IPS DF 4.7 (cell line): ENCODE measurements around the gene VGLL4.

Experiments used
- DNase-seq: peaks from one replicate; pipeline ENCODE4 v3.0.0-alpha.2; 2013; ENCODE audit warnings: low spot score; ENCODE audit errors: extremely low read depth

The VGLL4 gene

DNA sequence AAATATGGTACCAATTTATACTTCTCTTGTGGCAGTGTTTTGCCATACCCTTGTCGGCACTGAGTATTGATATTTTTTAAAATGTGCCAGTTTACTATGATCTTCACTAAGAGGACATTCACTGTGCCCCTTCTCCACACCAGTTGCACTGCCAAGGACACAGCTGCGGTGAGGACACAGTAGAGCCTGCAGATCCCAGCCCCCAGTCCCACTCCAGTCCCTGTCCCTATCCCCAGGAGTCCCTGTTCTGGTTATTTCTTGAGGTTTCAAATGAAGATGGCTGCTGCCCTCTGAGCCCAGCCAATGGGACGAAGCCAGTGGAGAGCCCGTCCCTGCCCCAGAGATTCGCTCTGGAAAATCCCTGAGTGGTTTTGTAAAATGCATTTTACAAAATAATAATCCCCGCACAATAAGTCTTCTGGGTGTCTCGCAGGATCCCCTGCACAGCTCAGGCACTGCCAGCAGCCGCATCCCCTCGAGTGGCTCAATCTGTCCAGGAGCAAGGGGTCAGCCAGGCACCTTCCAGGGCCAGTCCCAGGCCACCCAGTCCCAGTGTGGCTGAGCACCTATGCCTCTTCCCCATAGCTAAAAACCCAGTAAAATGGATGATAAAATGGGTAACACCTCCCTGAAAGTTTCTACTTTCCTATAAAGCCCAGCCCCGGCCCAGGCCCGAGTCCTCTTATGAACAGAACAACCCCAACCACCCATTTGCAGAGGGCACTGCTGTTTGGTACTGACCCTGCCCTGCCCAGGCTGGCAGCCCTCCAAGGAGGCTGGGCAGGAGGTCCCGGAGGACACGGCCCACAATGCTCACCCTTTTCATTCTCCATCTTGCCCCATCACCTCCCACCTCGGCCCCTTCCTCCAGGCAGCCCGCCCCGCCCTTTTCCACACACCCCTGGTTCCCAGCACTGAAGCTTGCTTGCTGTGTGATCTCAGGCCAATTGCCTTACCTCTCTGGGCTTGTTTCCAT lies 91.1 kb downstream of the VGLL4 start:
- DNase-seq: no peak

DNA sequence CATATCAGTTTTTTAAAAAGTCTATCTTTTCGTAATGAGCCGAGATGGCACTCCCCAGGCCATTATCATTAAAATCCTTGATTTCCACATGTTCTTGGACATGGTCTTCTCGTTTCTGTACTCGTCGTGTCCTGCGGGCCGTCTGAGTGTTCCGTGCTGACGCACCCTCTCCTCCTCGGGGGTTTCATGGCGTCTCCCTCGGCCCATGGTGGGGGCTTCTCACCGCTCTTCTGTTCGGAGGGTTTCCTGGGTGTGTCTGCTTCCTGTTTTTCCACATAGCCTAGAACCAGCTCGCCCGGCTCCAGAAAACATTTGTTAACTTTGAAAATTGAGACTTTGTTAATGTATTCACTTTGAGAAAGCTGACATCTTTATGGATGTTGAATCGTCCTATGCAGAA lies 92.7 kb downstream of the VGLL4 start:
- no peak for DNase-seq

DNA sequence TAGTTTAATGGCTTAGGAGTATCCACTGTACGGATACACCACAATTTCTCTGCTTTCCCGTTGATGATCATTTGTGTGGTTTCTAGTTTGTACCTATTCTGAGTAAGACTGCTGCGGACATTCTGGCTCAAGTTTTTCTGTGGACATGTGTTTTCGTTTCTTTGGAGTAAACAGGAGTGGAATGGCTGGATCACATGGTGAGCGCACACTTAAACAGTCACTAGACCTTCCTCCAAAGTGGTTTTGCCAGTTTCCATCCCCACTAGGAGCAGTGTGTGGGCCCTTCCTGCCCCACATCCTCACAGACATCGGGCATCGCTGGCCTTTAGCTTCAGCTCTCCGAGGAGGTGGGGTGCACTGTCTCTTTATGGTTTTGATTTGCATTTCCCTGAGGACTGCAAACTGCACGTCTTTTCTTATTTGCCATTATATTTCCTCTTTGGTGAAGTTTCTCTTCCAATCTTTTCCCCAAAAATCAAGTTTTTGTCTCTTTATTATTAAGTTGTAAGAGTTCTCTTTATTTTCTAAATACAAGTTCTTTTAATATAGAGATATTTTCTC lies 94.1 kb downstream of the VGLL4 start:
- DNase-seq: no peak

DNA sequence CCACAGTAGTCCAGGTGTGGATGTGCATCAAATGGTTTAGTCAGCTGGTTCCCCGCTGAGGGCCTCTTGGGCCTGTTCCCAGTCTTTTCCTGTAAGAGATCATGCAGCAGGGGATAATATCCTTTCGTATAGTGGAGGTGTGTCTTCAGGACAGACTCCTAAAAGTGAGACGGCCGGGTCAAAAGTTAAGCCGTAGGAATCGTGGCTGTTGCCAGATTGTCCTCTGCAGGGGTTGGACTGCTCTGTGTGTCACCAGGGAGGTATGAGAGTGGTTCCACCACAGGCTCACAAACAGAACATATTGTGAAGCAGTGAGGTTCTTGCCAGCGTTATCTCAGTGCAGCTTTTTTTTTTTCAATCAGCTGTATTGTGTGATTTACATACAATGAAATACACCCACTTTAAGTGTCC lies 95.0 kb downstream of the VGLL4 start:
- no peak for DNase-seq

DNA sequence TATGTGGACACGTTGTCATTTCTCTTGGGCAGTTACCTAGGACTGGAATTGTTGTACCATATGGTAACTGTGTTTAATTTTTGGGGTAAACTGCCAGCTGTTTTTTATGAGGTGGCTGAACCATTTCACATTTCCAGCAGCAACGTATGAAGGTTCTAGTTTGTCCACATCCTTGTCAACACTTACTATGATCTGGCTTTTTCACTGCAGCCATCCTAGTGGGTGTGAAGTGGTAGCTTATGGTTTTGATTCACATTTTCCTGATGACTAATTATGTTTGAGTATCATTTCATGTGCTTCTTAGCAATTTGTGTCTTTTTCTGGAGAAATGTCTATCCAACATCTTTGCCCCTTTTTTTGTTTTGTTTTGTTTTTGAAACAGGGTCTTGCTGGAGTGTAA lies 96.2 kb downstream of the VGLL4 start:
- no peak for DNase-seq

DNA sequence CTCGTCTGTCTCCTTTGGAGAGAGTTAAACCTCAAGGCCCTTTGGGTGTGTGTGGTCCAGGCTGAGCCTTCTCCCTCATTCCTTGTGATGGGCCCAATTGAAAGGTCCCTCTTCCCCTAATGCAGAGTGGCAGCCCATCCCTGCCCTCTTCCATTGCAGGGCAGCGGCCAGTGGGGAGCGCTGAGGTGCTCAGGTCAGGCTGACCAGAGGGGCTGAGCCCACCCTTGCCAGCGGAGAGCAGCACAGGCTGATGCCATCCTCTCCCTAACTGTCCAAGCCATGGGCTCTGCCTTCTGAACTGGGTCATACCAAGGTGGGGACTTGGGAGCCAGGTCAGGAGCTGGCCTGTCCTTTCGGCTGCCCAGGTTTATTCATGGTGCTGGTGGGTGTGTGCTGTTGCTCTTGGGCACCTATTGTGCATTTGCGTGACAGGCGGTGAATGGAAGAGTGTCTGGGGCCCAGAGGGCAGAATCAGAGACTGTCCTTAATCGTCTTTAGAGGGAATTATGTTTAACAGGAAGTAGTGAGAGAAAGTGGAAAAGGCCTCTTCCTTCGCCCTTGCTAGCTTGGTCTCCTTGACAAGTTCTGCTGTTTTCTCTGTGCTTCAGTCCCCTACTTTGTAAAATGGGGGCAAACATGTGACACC lies 96.9 kb downstream of the VGLL4 start:
- no peak for DNase-seq

DNA sequence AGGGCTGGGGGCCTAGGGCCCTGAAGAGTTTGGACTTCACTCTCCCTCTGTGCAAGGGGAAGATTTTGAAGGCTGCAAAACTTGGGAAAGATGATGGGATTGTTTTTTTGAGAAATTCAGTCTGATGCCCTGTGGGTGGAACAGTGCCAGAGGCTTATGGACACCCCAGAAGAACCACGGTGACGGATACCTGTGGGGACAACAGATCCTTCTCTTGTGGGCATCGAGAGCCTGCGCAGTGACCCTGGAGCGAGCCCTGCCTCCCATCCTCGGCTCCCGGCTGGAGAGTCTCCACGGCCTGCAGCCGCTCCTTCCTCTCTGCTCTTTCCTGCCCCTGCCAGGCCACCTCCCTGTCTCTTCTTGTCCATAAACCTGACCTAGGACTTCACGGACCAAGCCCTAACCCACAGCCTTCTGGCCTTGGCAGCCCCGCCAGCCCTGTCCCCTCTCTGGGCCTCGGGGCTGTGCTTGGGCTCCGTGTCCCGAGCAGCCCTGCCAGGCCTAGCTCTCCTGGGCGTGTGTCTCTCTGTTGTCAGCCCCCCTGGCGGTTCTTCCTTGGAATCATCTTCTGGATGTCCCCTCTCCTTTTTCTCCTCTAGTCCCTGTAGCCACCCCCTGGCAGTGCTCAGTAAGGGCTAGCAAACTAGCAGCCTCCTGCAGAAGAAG lies 98.4 kb downstream of the VGLL4 start:
- no peak for DNase-seq

DNA sequence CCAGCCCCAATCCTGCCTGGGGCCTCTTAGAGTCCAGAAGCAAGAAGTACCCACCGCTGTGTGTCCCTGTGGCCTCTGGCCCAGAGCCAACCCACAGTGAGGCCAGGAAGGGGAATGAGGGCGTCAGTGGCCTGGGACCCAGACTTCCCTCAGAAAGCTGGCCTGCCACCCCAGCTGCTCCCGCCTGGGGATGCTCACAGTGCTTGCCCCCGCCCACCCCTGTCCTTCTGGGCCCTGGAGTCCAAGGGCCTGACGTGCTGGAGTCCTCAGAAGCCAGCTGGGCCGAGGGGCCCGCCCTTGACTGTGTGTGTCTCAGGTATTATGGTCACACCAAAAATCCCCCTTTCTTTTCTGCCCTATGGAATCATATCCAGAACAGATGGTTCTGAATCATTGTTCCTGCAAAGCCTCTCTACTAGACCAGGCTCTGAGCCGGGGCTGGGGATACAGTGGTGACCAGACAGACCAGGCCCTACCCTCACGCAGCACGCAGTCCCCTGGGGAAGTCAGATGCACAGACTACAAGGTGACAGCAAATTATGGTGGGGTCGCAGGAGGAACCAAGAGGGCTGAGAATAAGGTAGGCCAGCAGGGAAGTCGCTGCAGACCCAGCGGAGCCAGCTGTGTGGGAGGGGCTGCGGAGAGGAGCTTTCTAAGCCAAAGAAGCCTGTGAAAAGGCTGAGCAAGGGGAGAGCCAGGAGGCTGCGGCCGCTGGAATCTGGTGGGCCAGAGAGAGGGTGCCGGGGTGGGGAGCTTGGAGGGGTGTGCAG lies 99.1 kb downstream of the VGLL4 start:
- DNase-seq: no peak

DNA sequence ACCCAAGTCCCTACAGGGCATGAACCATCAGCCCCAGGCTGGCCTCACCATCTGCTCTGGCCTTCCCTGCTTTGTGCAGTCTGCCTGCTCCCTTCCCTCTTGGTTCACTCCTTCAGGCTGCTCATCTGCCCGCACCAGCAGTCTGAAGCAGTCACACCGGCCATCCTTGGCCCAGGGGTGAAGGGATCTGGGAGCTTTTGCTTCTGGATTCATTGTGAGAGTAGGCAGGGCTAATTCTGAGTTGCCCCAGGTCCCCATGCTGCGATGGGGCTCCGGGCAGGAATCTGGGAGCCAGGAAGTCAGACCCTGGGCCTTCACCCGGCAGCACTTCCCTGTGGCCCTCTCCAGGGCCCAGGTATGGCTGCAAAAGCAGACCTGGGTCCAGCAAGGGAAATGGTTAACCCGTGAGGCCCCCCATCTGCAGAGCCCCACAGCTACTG lies 99.7 kb downstream of the VGLL4 start:
- DNase-seq: no peak

DNA sequence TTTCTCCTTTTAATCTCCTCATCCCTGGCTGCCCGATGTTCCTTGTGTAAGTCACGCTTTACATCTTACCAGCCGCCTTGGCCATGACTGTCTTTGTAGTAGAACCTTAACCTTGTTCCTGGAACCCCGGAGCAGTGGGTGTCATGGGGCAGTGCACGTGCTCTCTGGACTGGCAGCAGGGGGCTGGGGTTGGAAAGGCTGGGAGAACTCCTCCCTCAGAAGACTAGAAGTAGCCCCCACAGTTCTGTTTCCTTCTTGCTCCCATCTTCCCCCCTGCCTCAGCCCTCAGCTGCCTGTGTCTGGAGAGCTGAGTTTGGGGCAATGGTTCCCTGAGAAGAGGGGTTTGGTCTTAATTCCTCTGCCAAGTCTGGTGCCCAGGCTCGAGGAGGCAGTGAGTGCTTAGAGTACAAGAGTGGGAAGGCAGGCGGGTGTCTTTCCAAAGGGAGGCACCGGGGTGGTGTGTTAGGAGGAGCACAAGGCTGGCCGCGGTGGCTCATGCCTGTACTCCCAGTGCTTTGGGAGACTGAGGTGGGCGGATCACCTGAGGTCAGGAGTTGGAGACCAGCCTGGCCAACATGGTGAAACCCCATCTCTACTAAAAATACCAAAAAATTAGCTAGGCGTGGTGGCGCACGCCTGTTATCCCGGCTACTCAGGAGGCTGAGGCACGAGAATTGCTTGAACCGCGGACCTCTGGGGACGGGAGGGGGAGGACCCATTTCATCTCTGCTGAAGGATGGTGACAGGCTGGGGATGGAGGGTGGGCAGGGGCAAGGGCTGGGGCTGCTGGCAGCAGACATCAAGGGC lies 100.4 kb downstream of the VGLL4 start:
- no peak for DNase-seq

DNA sequence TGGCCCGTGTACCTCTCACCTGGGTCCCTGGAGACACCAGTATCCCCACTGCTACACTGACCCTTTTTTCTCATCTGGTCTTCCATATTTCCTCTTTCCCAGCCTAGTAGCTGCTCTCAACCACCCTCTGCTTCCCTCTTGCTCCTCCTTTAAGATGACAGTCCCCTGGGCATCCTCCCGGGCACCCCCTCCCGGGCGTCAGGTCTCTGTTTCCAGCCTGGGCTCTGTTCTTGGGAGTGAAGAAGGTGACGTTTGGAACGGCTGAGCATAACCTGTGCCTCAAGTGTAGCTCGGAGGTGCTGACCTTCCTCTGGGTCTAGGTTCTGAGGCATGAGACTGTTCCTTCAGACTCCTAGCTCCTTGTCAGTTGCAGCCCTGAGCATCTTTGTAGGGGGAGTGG lies 101.2 kb downstream of the VGLL4 start:
- DNase-seq: no peak

DNA sequence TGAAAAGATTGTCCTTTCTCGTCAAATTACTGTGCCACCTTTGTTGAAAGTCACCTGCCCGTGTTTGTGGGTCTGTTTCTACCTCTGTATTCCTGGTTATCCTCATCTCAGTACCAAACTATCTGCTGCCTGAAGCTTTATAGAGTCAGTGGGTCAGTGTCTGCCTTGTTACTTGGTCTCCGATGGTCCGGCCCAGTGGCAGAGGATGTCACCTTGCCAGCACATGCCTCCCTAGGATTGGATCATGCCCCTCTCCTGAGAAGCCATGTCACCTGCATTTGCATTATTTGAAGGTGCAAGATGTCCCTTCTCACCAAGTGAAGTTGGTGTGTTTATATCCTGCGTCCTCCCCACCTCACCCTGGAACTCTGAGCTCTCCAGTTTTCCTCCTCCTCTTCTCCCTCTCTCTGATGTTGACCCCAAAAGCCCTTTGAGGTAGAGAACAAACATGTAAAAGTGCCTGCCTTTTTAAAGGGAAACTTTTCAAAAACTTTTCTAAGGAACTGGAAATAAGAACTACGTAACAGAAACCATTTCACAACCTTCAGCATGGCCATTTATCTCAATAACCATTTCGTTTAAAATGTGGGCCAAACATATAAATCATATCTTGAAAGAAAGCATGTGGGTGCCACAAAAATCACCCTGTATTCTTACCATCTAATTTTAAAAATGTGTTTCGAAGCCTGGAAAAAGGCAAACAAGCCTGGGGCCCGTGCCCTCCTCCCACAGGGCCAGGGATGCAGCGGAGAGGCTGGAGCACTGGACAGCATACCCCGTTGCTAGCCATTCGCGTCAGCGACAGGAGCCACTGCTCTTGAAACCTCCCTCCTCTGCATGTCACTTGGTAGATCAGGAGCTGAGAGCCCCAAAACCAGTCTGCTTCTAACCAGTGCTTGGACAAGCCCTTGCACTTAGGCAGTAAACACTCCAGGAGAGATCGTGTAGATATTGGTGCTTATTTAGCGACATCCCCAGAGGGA lies 102.1 kb downstream of the VGLL4 start:
- DNase-seq: no peak

DNA sequence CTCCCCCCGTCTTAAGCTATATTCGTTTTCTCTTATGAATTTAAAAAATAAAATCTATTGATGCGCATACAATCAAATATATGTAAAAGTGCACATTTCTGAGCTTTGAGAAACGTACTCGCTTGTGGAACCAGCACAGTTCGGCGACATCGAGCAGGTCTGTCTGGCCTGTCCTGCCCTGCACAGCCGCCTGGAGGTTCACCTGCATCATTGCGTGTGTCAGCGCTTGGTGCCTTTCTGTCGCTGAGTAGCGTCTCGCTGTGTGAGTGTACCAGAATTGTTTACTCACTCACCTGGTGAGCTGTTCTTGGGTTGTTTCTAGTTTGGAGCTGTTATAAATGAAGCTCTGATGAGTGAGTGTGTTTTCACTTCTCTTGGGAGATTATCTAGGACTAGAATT lies 104.0 kb downstream of the VGLL4 start:
- DNase-seq: no peak

DNA sequence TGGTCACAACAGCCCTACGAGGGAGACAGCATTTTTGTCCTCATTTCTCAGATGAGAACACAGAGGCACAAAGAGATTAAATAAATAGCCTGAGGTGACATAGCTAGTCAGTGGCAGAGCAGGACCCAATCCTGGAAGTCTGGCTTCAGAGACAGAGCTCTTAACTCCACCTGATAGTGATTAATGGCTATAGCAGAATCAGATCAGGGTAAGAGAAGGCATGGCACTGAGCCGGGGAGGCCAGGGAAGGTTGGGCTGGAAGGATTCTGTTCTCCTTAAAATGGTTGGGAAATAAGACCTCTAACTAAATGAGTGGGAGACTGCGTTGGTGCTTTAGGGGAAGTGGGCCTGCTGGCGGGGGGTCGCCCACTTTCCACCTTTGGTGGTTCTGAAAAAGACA lies 104.5 kb downstream of the VGLL4 start:
- DNase-seq: no peak

DNA sequence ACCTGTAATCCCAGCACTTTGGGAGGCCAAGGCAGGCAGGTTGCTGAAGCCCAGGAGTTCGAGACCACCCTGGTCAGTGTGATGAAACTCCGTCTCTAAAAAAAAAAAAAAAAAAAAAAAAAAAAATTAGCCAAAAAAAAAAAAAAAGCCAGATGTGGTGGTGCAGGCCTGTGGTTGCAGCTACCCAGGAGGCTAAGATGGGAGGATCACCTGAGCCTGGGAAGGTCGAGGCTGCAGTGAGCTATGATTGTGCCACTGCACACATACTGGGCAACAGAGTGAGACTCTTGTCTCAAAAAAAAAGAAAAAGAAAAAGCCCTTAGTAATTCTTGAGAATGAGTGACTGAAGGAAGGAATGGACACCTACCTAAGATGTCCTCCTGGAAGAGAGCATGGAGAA lies 105.1 kb downstream of the VGLL4 start:
- no peak for DNase-seq

DNA sequence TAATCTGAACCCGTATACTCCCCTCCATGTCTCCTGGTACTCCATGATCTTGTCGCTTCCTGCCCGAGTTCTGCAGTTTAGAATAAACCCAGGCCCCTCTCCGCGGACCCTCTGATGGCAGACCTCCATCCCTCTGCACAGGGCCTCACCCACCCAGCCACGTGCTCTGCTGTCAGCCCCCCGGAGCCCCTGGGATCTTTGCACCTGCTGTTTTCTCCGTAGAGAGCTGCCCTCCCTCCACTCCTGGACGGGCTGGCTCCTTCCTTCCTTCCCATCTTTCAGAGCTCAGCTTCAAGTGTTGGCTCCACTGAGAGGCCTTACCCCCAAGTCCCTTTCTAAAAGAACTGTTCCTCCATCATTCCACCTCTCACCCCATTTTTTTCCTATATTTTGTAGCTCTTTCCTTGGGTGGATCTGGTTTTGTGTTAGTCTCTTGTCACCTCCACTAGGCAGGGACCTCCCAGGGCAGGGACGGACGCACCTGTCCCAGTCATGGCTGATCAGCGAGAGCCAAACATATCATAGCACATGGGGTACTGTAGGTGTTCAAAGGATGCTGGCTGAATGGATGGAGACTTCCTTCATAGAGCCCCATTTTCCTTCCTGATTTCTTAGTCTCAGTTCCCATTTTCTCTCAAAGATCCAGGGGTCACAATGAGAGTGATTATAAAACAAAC lies 106.6 kb downstream of the VGLL4 start:
- no peak for DNase-seq

DNA sequence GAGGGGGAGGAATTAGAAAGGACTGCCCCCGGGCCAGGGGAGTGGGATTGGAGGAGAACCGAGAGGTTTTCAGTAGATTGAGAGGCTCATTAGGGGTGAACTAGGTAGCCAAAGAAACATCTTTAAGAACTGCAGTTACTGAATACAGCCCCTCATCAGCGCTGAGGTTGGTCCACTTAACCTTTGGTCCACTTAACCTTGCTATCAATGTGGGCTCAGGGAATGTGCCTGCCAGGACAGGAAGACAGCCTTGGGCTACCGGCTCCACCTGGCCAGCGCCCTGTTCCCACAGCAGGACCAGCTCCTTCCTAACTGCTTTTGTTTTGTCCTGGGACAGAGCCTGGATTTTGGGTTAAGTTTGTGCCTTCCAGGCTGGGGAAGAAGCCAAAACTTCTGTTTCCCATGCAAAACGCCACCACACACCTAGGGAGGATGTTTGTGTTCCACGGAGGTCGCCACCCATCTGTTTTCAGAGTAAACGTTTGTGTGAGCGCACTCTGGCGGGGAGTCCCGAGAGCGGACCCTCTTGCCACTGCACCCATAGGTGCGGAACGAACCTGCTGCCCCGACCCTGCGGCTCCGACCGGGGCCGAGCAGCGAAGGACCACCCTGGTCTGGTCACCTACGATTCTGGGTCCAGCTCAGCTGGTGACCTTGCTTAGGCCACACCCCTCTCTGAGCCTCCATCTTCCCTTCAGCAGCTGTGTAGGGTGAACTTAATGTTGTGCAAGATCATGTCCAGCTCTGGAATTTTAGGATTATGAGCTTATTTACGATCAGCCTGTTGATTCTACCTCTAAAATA lies 107.4 kb downstream of the VGLL4 start:
- DNase-seq: no peak
